Fibroblast of pulmonary artery (primary cell): ENCODE measurements around the gene XYLT1.

ENCODE experiments used
- DNase-seq: peaks from one replicate; pipeline ENCODE4 v3.0.0-alpha.2; 2010; ENCODE audit warnings: low read depth
- H3K4me3 ChIP-seq: replicated peaks from 2 replicates; pipeline ENCODE4 v1.5.1; 2011; ENCODE audit warnings: low read depth, mild to moderate bottlenecking, control low read depth, low read length, moderate library complexity
- TF ChIP-seq, protein P1 (sequence below): IDR thresholded peaks from 2 replicates; pipeline ENCODE4 v1.5.1; 2011; ENCODE audit warnings: mild to moderate bottlenecking, control low read depth, low read length, inconsistent platforms; ENCODE audit errors: missing control alignments

The XYLT1 gene

DNA sequence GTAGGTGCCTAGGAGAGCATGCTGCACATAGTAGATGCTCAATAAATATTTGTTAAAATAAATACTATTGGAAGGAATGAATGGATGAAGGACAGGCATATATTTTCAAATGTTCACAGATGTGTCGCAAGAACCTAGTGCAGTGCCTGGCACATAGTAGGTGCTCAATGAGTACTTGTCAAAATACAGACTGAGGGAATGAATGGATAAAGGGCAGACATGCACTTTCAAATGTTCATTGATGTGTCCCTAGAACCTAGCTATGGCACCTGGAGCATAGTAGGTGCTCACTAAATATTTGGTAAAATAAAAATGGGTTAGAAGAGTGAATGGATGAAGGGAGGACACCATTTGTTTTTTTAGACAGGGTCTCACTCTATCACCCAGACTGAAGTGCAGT is 26.1 kb downstream of the XYLT1 start:
- H3K4me3 ChIP-seq = no peak overlapping the region
- no peak for DNase-seq
- TF ChIP-seq, protein P1, sequence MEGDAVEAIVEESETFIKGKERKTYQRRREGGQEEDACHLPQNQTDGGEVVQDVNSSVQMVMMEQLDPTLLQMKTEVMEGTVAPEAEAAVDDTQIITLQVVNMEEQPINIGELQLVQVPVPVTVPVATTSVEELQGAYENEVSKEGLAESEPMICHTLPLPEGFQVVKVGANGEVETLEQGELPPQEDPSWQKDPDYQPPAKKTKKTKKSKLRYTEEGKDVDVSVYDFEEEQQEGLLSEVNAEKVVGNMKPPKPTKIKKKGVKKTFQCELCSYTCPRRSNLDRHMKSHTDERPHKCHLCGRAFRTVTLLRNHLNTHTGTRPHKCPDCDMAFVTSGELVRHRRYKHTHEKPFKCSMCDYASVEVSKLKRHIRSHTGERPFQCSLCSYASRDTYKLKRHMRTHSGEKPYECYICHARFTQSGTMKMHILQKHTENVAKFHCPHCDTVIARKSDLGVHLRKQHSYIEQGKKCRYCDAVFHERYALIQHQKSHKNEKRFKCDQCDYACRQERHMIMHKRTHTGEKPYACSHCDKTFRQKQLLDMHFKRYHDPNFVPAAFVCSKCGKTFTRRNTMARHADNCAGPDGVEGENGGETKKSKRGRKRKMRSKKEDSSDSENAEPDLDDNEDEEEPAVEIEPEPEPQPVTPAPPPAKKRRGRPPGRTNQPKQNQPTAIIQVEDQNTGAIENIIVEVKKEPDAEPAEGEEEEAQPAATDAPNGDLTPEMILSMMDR = no peak

DNA sequence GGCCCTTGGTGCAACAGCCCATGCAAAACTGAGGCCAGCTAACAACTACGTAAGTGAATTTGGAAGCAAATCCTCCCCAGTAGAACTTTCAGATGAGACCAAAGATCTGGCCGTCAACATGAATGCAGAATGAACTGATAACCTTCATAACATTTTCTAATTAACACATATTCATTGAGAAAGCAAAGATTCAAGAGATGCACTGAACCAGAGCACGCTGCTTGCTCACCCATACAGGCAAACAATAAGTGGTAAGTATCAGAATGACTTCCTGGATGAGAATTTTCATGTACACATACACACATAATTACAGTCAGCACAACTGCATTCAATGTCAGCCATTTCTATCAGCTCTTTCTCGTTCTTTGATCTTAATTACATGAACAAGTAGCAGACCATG is 30.6 kb downstream of the XYLT1 start:
- TF ChIP-seq, protein P1 = no peak
- DNase-seq = no peak
- H3K4me3 ChIP-seq = no peak overlapping the region

DNA sequence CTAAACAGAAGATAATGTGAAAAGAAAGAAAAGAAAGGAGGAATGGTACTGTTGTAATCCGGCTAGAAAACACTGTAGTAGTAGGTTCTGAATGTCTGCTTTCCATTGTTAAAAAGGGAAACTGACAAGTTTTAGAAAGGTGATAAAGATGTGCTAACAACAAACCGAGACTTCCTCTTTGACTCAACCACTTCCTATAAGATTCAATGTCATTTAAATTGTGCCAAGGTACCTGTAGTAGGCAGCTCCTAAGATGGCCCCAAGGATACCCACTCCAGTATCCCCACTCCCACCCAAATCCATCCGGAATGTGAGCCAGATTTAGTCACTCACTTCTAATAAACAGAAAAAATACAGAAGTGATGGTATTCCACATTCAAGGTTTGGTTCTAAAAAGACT is 31.2 kb downstream of the XYLT1 start:
- no peak overlapping the region for H3K4me3 ChIP-seq
- TF ChIP-seq, protein P1 = no peak
- no peak for DNase-seq

DNA sequence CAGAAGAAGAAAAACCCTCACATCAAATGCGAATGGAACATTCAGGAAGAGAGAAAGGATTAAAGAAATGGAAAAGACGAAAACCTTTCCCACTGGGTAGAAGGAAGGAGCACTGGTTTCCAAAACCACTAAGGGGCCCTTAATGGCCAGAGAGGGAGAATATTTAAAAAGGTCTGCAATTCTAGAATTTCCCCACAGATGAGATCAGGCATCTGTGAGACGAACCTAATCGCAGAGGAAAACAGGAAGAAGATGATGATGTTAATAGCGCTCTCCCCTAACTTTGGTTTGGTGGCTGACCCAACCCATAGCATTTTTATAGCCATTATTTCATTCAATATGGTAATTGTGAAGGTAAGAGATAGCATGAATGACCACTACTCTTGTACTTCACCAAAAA is 32.8 kb downstream of the XYLT1 start:
- no peak for DNase-seq
- TF ChIP-seq, protein P1 = no peak
- H3K4me3 ChIP-seq = no peak overlapping the region

DNA sequence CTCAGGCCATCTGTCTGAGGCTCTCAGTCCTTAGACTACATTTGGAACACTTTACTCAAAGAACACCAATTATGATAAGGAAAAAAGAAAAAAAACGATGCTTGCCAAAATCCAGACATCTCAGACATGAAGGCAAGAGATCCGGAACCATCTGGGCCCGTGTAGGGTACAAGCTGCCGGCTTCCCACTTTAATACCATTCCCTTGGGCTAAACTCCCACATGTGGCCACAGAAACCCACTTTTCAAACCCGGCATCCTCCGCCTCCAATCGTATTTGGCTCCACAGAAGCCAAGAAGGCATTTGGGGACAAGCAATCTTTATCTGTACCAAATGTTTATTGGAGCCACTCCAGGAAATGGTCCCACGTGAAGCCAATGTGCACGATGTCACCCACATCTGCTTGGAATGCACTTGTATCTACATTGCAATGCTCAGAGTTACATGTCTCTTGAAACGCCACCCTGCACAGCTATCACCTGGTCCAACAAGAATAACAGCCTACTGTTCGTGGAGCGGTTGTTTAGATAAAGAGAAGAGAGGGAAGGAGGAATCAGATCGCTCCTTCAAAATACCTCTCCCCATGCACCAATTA is 33.5 kb downstream of the XYLT1 start:
- DNase-seq = no peak
- no peak overlapping the region for H3K4me3 ChIP-seq
- TF ChIP-seq, protein P1 = no peak

DNA sequence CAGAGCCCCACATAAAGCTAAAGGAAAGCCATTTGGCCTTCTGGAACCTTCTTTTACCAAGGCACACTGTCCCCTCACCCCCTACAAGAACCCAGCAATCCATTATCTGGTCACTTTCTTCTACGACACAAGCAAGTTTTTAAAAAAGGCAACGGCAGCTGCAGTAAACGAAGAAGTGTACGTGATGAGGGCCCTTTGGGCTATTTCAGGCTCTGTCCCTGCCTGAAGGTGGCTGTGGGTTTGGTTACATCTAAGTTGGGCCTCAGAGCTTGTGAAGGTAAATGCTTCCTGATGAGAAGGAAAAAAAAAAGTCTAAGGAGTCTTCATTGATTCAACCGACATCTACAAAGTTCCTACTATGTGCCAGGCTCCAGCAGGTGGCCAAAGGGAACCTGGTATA is 35.4 kb downstream of the XYLT1 start:
- TF ChIP-seq, protein P1 = no peak

More for the DNA sequence above, 35.4 kb downstream of the XYLT1 start:
- no peak overlapping the region for H3K4me3 ChIP-seq
- DNase-seq = no peak
